NT2/D1 (cell line): ENCODE measurements around the gene DYRK2.

ENCODE experiments used
- DNase-seq: peaks from one replicate; pipeline ENCODE4 v3.0.0-alpha.2; 2011; ENCODE audit warnings: low read depth, low spot score
- H3K27me3 ChIP-seq: 2 replicates; pipeline ENCODE4 v1.6.0; 2011; ENCODE audit warnings: mild to moderate bottlenecking; ENCODE audit not compliant: insufficient read length, insufficient read depth
- H3K36me3 ChIP-seq: 2 replicates; pipeline ENCODE4 v1.6.1; 2011; ENCODE audit warnings: mild to moderate bottlenecking, low read length, mixed read lengths; ENCODE audit not compliant: insufficient read depth, insufficient read length
- H3K4me1 ChIP-seq: 2 replicates; pipeline ENCODE4 v1.5.1; 2011; ENCODE audit not compliant: insufficient read depth, insufficient read length
- H3K4me3 ChIP-seq: 2 replicates; pipeline ENCODE4 v1.5.1; 2011; ENCODE audit warnings: low read depth; ENCODE audit not compliant: insufficient read length
- H3K9ac ChIP-seq: 2 replicates; pipeline ENCODE4 v1.6.0; 2011; ENCODE audit warnings: low read depth; ENCODE audit not compliant: insufficient read length
- H3K9me3 ChIP-seq: 2 replicates; pipeline ENCODE4 v1.5.1; 2011; ENCODE audit warnings: mild to moderate bottlenecking, low read length; ENCODE audit not compliant: insufficient read depth
- SUZ12 ChIP-seq: IDR thresholded peaks from 2 replicates; pipeline ENCODE4 v1.6.1; 2011; ENCODE audit not compliant: insufficient read length, insufficient read depth; ENCODE audit errors: extremely low read depth
- YY1 ChIP-seq: IDR thresholded peaks from 2 replicates; pipeline ENCODE4 v1.6.1; 2011; ENCODE audit not compliant: insufficient read length, insufficient read depth
- ZNF274 ChIP-seq: IDR thresholded peaks from 2 replicates; pipeline ENCODE4 v1.6.1; 2011; ENCODE audit warnings: mild to moderate bottlenecking, low read depth, low read length

Gene DYRK2

GRCh38 chr12:67709367-67709954 lies 60.9 kb downstream of the DYRK2 start:
- DNase-seq = no peak
- no peaks in the 10 kb centered on the region for H3K27me3 ChIP-seq
- no peak for TF ChIP-seq YY1
- TF ChIP-seq ZNF274 = no peak
- TF ChIP-seq SUZ12 = no peak
- H3K4me1 ChIP-seq = no peaks in the 10 kb centered on the region
- no peaks in the 10 kb centered on the region for H3K36me3 ChIP-seq
- no peak overlapping the region for H3K9ac ChIP-seq
- no peaks in the 10 kb centered on the region for H3K9me3 ChIP-seq
- no peak overlapping the region for H3K4me3 ChIP-seq

GRCh38 chr12:67710582-67710981 lies 62.0 kb downstream of the DYRK2 start:
- no peak for TF ChIP-seq YY1
- TF ChIP-seq SUZ12 = no peak
- TF ChIP-seq ZNF274 = no peak
- Histone ChIP-seq H3K27me3 (no peaks in the 10 kb centered on the region), H3K4me1 (no peaks in the 10 kb centered on the region), H3K9me3 (no peaks in the 10 kb centered on the region), H3K36me3 (no peaks in the 10 kb centered on the region), H3K9ac (no peak overlapping the region), H3K4me3 (no peak overlapping the region)
- DNase-seq = no peak

GRCh38 chr12:67712011-67712410 lies 63.5 kb downstream of the DYRK2 start:
- Histone ChIP-seq H3K9me3 (no peaks in the 10 kb centered on the region), H3K36me3 (no peaks in the 10 kb centered on the region), H3K4me1 (no peaks in the 10 kb centered on the region), H3K4me3 (no peak overlapping the region), H3K27me3 (no peaks in the 10 kb centered on the region), H3K9ac (no peak overlapping the region)
- DNase-seq = no peak
- TF ChIP-seq ZNF274 (no peak), YY1 (no peak), SUZ12 (no peak)

GRCh38 chr12:67714648-67715047 lies 66.1 kb downstream of the DYRK2 start:
- H3K4me1 ChIP-seq = no peaks in the 10 kb centered on the region
- no peaks in the 10 kb centered on the region for H3K9me3 ChIP-seq
- H3K4me3 ChIP-seq = no peak overlapping the region
- H3K9ac ChIP-seq = no peak overlapping the region
- no peak for DNase-seq
- TF ChIP-seq SUZ12 = no peak
- no peaks in the 10 kb centered on the region for H3K36me3 ChIP-seq
- no peaks in the 10 kb centered on the region for H3K27me3 ChIP-seq
